H9 (cell line): Measurements from ENCODE around the gene S100A16. TPM values are rescaled to one million over a fixed set of nuclear protein-coding genes. Genes with fewer than 3 reads are reported as not detected.

ENCODE experiments used
- DNase-seq: peaks from one replicate; pipeline ENCODE4 v3.0.0-alpha.2; 2017
- H2AFZ ChIP-seq: one replicate; pipeline ENCODE4 v1.6.1; 2013; ENCODE audit warnings: mild to moderate bottlenecking, low read length, control low read depth, moderate library complexity
- H2AK5ac ChIP-seq: 2 replicates; pipeline ENCODE4 v1.6.1; 2013; ENCODE audit warnings: low read length, control low read depth, mixed read lengths; ENCODE audit not compliant: insufficient read length
- H2BK120ac ChIP-seq: one replicate; pipeline ENCODE4 v1.6.1; 2013; ENCODE audit warnings: low read depth, mild to moderate bottlenecking, low read length, control low read depth, inconsistent platforms; ENCODE audit not compliant: poor library complexity, severe bottlenecking
- H2BK12ac ChIP-seq: 2 replicates; pipeline ENCODE4 v1.6.1; 2013; ENCODE audit warnings: low read length, control low read depth, mixed read lengths, low read depth; ENCODE audit not compliant: insufficient read length
- H2BK15ac ChIP-seq: 2 replicates; pipeline ENCODE4 v1.6.1; 2013; ENCODE audit warnings: low read depth, low read length, control low read depth
- H2BK20ac ChIP-seq: one replicate; pipeline ENCODE4 v1.6.1; 2013; ENCODE audit warnings: low read depth, mild to moderate bottlenecking, low read length, control low read depth, inconsistent platforms; ENCODE audit not compliant: poor library complexity, severe bottlenecking
- H2BK5ac ChIP-seq: 2 replicates; pipeline ENCODE4 v1.6.1; 2013; ENCODE audit warnings: low read length, control low read depth, mixed read lengths; ENCODE audit not compliant: insufficient read length
- H3K14ac ChIP-seq: 2 replicates; pipeline ENCODE4 v1.6.1; 2013; ENCODE audit warnings: low read length, control low read depth; ENCODE audit not compliant: insufficient read depth
- H3K18ac ChIP-seq: 2 replicates; pipeline ENCODE4 v1.6.1; 2013; ENCODE audit warnings: low read depth, mild to moderate bottlenecking, mixed read lengths, low read length, control low read depth; ENCODE audit not compliant: insufficient read length
- H3K23ac ChIP-seq: 2 replicates; pipeline ENCODE4 v1.6.1; 2013; ENCODE audit warnings: low read length, control low read depth, mixed read lengths, low read depth; ENCODE audit not compliant: insufficient read length
- H3K23me2 ChIP-seq: 2 replicates; pipeline ENCODE4 v1.6.1; 2013; ENCODE audit warnings: low read depth, mild to moderate bottlenecking, mixed read lengths, low read length, control low read depth; ENCODE audit not compliant: insufficient read length, poor library complexity, severe bottlenecking
- H3K27ac ChIP-seq: 2 replicates; pipeline ENCODE4 v1.5.1; 2013; ENCODE audit warnings: low read length, control low read depth, mixed read lengths, low read depth; ENCODE audit not compliant: insufficient read length
- H3K27me3 ChIP-seq: 2 replicates; pipeline ENCODE4 v1.6.1; 2013; ENCODE audit warnings: low read length, control low read depth, inconsistent platforms; ENCODE audit not compliant: insufficient read depth
- H3K4ac ChIP-seq: 2 replicates; pipeline ENCODE4 v1.6.1; 2013; ENCODE audit warnings: low read depth, mild to moderate bottlenecking, control low read depth, inconsistent platforms, low read length, moderate library complexity
- H3K4me1 ChIP-seq: 2 replicates; pipeline ENCODE4 v1.6.1; 2013; ENCODE audit warnings: low read length, control low read depth, inconsistent platforms; ENCODE audit not compliant: insufficient read depth
- H3K4me2 ChIP-seq: 2 replicates; pipeline ENCODE4 v1.6.1; 2013; ENCODE audit warnings: low read length, control low read depth, mixed read lengths; ENCODE audit not compliant: insufficient read length, insufficient read depth
- H3K56ac ChIP-seq: 2 replicates; pipeline ENCODE4 v1.6.1; 2013; ENCODE audit warnings: low read depth, mild to moderate bottlenecking, mixed read lengths, low read length, control low read depth; ENCODE audit not compliant: insufficient read length
- H3K79me1 ChIP-seq: 2 replicates; pipeline ENCODE4 v1.6.1; 2013; ENCODE audit warnings: low read depth, mild to moderate bottlenecking, moderate library complexity, low read length, control low read depth, inconsistent platforms; ENCODE audit not compliant: insufficient read depth, poor library complexity, severe bottlenecking
- H3K79me2 ChIP-seq: 2 replicates; pipeline ENCODE4 v1.6.1; 2013; ENCODE audit warnings: low read length, control low read depth, inconsistent platforms; ENCODE audit not compliant: insufficient read depth
- H3K9ac ChIP-seq: 2 replicates; pipeline ENCODE4 v1.6.1; 2013; ENCODE audit warnings: low read length, control low read depth, mixed read lengths; ENCODE audit not compliant: insufficient read length; ENCODE audit errors: extremely low read depth
- H3K9me3 ChIP-seq: one replicate; pipeline ENCODE4 v1.6.1; 2013; ENCODE audit warnings: low read depth, low read length, inconsistent platforms; ENCODE audit not compliant: control insufficient read depth
- H3T11ph ChIP-seq: one replicate; pipeline ENCODE4 v1.6.1; 2013; ENCODE audit warnings: mild to moderate bottlenecking, low read length, control low read depth, inconsistent platforms
- H4K20me1 ChIP-seq: one replicate; pipeline ENCODE4 v1.6.1; 2013; ENCODE audit not compliant: control insufficient read depth, insufficient read length, insufficient read depth
- H4K5ac ChIP-seq: 2 replicates; pipeline ENCODE4 v1.6.1; 2013; ENCODE audit warnings: low read depth, mild to moderate bottlenecking, mixed read lengths, low read length, control low read depth; ENCODE audit not compliant: insufficient read length
- H4K8ac ChIP-seq: replicated peaks from 2 replicates; pipeline ENCODE4 v1.6.1; 2013; ENCODE audit warnings: low read length, control low read depth, mixed read lengths, low read depth; ENCODE audit not compliant: insufficient read length
- H4K91ac ChIP-seq: 2 replicates; pipeline ENCODE4 v1.6.1; 2013; ENCODE audit warnings: low read depth, mild to moderate bottlenecking, moderate library complexity, mixed read lengths, low read length, control low read depth; ENCODE audit not compliant: insufficient read length
- H3K27ac Mint-ChIP-seq, 3 experiments: 2 replicates in 2 of 3; 3 replicates in 1 of 3; pipeline ENCODE4 v1.8.0; 2020 to 2021; ENCODE audit warnings: mixed read lengths in 3 of 3, mild to moderate bottlenecking in 1 of 3, moderate library complexity in 1 of 3
- H3K27me3 Mint-ChIP-seq: 2 replicates; pipeline ENCODE4 v1.8.0; 2021; ENCODE audit warnings: low read depth, mild to moderate bottlenecking, moderate library complexity, mixed read lengths
- H3K36me3 Mint-ChIP-seq, 3 experiments: 2 replicates in 2 of 3; 3 replicates in 1 of 3; pipeline ENCODE4 v1.8.0; 2020 to 2021; ENCODE audit warnings: low read depth in 3 of 3, mixed read lengths in 3 of 3; ENCODE audit not compliant: insufficient read depth in 1 of 3
- H3K4me1 Mint-ChIP-seq, 2 experiments: 2 replicates each; pipeline ENCODE4 v1.8.0; 2020; ENCODE audit warnings: mixed read lengths in 2 of 2
- H3K4me3 Mint-ChIP-seq, 2 experiments: 2 replicates in 1 of 2; 3 replicates in 1 of 2; pipeline ENCODE4 v1.8.0; 2020 to 2021; ENCODE audit warnings: mild to moderate bottlenecking in 2 of 2, mixed read lengths in 2 of 2, moderate library complexity in 1 of 2
- H3K9me3 Mint-ChIP-seq, 2 experiments: 2 replicates in 1 of 2; 3 replicates in 1 of 2; pipeline ENCODE4 v1.8.0; 2020; ENCODE audit warnings: mild to moderate bottlenecking in 2 of 2, mixed read lengths in 2 of 2, moderate library complexity in 1 of 2
- CTCF ChIP-seq: fragments of 200-600 bp; sonication (generic); conservative IDR thresholded peaks from 3 replicates; pipeline ENCODE4 v1.8.0; 2021; ENCODE audit warnings: antibody characterized with exemption, mild to moderate bottlenecking
- WGBS: extraction: QIAGEN DNeasy Blood & Tissue Kit; methylation state at CpG from one replicate; pipeline ENCODE4 v1.1.7; 2013; ENCODE audit warnings: missing lambda C conversion rate, low lambda C conversion rate, mixed read lengths; ENCODE audit not compliant: insufficient read length; ENCODE audit errors: extremely low coverage; 5-methylcytosine and 5-hydroxymethylcytosine counted together
- total RNA-seq: library from RNA; stranded (reverse); gene quantifications from 2 replicates; pipeline ENCODE4 v1.2.1, GENCODE V29; 2021

The S100A16 gene
- total RNA-seq, 1 experiment from 2014 or later: 8.0 TPM

GRCh38 chr1:153613406-153613805, 469 bp upstream of the S100A16 start:
- peaks cover 0 to under 1% (median 0%) of the 10 kb centered on the region in 3 experiments; a peak in 2 of 7 replicates for H3K36me3 Mint-ChIP-seq
- Histone ChIP-seq H2BK20ac (no peak overlapping the region), H3K9me3 (no peaks in the 10 kb centered on the region), H2BK120ac (no peak overlapping the region), H4K20me1 (no peaks in the 10 kb centered on the region), H2AK5ac (no peak overlapping the region), H2BK15ac (no peak overlapping the region), H2BK12ac (no peak overlapping the region), H3K23me2 (peaks cover 3% of the 10 kb centered on the region), H4K8ac (no peak overlapping the region), H3K9ac (no peak overlapping the region), H3K4ac (no peak overlapping the region), H3K56ac (no peak overlapping the region), H4K5ac (no peak overlapping the region), H3K18ac (no peak overlapping the region), H4K91ac (no peak overlapping the region), H3K4me2 (no peak overlapping the region), H3K27ac (no peak overlapping the region), H3K79me1 (no peaks in the 10 kb centered on the region), H3K27me3 (no peaks in the 10 kb centered on the region), H3K79me2 (no peaks in the 10 kb centered on the region), H3K4me1 (peaks cover 9% of the 10 kb centered on the region; the same call in 1 of the 2 replicates), H2AFZ (no peak overlapping the region), H2BK5ac (no peak overlapping the region), H3K14ac (no peak overlapping the region), H3K23ac (no peak overlapping the region), H3T11ph (no peak overlapping the region)
- peaks cover 2% of the 10 kb centered on the region; the same call in 1 of the 2 replicates for H3K27me3 Mint-ChIP-seq
- H3K9me3 Mint-ChIP-seq: no peaks in the 10 kb centered on the region
- H3K4me3 Mint-ChIP-seq: peak overlapping the region in 1 of 2 experiments; percentile 11; a peak in 3 of 5 replicates
- peaks cover 37 to 63% of the 10 kb centered on the region in 2 experiments for H3K4me1 Mint-ChIP-seq
- no peak for TF ChIP-seq CTCF
- WGBS: no CpG with 5 or more reads among the region's 5 CpGs
- DNase-seq: no peak
- H3K27ac Mint-ChIP-seq: no peak overlapping the region; a peak in 1 of 7 replicates
